SK-N-SH (cell line): ENCODE data around the gene TMEM191B. TPM values are rescaled to one million over a fixed set of nuclear protein-coding genes. Genes with fewer than 3 reads are reported as not detected.

Experiments
- polyA plus RNA-seq, 3 experiments: library from polyadenylated mRNA; depleted of rRNA; stranded (reverse); fragments of >200 nt; gene quantifications; 2 replicates each; pipeline ENCODE4 v1.2.3, GENCODE V29; 2012

Gene TMEM191B
- polyA plus RNA-seq, 1 of the 3 experiments (the other 2 are of a cell fraction) = 2.4 TPM

Other genes with a start within 250 kb of the TMEM191B start
- gene GGTLC3, start 9.6 kb upstream of the TMEM191B start, polyA plus RNA-seq (2012; rRNA removed) = 0.13 TPM in 1 of 2 replicates, not detected in the other
- 0.05 and 0.08 TPM in 2 replicates for gene RIMBP3, start 84.1 kb downstream of the TMEM191B start, polyA plus RNA-seq (2012; rRNA removed)